ENCODE results near the gene NPR1.
A peak's percentile ranks its signal among the peaks of the same experiment; 100 is the strongest.

The NPR1 gene

DNA sequence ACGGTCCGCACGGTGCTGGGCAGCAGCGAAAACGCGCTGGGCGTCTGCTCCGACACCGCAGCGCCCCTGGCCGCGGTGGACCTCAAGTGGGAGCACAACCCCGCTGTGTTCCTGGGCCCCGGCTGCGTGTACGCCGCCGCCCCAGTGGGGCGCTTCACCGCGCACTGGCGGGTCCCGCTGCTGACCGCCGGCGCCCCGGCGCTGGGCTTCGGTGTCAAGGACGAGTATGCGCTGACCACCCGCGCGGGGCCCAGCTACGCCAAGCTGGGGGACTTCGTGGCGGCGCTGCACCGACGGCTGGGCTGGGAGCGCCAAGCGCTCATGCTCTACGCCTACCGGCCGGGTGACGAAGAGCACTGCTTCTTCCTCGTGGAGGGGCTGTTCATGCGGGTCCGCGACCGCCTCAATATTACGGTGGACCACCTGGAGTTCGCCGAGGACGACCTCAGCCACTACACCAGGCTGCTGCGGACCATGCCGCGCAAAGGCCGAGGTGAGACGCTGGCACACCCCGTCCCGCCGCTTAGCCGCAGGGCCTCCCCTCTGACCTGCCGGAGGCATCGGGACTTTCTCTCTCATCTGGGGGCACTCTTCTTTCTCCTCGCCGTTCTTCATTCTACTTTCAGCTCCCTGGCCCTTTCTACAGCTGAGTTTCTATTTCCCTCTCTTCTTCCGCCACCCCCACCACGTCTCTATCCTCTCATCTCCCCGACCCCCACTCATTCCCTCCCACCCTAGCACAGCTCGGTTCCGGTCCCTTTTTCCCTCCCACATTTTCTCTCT lies 1.0 kb downstream of the NPR1 start:
- TF ChIP-seq, protein P1, sequence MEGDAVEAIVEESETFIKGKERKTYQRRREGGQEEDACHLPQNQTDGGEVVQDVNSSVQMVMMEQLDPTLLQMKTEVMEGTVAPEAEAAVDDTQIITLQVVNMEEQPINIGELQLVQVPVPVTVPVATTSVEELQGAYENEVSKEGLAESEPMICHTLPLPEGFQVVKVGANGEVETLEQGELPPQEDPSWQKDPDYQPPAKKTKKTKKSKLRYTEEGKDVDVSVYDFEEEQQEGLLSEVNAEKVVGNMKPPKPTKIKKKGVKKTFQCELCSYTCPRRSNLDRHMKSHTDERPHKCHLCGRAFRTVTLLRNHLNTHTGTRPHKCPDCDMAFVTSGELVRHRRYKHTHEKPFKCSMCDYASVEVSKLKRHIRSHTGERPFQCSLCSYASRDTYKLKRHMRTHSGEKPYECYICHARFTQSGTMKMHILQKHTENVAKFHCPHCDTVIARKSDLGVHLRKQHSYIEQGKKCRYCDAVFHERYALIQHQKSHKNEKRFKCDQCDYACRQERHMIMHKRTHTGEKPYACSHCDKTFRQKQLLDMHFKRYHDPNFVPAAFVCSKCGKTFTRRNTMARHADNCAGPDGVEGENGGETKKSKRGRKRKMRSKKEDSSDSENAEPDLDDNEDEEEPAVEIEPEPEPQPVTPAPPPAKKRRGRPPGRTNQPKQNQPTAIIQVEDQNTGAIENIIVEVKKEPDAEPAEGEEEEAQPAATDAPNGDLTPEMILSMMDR (IDR thresholded peaks at IDR 0.05; ENCODE audit: low read depth, low read length), result peak; percentile 19
- H3K4me3 ChIP-seq (replicated peaks in 1 of 2; ENCODE audit: low read depth in 2 of 2, low read length in 2 of 2), result peak overlapping the region; percentile 40 to 61
- DNase-seq (ENCODE audit: low read depth in 2 of 2), result peak; percentile 12 to 19

DNA sequence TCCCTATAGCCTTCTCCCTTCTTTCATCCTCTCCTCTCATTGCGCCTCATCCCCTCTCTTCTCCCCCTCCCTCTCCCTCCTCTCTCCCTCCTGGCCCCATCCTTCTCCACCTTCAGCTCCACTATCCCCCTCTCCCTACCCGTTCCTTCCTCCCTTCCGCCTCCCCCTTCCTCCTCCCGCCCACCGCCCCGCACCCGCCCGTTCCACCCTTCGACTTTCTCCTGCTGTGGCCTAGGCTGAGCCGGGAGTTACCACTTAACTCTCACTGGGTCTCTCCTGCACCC lies 1.6 kb downstream of the NPR1 start:
- DNase-seq (ENCODE audit: low read depth in 2 of 2), result peak in 1 of 2 donors; percentile 4
- TF ChIP-seq, protein P1 (IDR thresholded peaks at IDR 0.05; ENCODE audit: low read depth, low read length), result no peak
- H3K4me3 ChIP-seq (replicated peaks in 1 of 2; ENCODE audit: low read depth in 2 of 2, low read length in 2 of 2), result peak overlapping the region in 1 of 2 donors; percentile 61

DNA sequence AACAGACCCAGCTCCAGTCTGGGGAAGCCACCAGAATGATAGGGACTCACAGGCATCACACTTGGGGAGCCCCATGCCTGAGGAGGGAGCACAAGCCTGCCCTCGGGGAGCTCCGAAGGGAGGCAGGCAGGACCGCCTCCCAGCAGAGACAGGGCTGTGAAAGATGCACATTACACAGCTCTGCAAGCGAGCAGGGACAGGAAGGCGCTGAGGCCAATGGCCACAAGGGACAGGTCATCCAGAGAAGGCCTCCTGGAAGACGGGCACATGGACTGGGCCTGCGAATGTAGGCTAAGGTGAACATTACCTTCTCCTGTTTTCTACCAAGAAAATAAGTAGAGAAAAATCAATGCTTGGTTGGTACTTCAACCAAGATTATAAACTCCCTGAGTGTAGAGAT lies 4.2 kb downstream of the NPR1 start:
- no peak for DNase-seq (ENCODE audit: low read depth in 2 of 2)
- TF ChIP-seq, protein P1 (IDR thresholded peaks at IDR 0.05; ENCODE audit: low read depth, low read length), result no peak
- H3K4me3 ChIP-seq (replicated peaks in 1 of 2; ENCODE audit: low read depth in 2 of 2, low read length in 2 of 2), result no peak overlapping the region

DNA sequence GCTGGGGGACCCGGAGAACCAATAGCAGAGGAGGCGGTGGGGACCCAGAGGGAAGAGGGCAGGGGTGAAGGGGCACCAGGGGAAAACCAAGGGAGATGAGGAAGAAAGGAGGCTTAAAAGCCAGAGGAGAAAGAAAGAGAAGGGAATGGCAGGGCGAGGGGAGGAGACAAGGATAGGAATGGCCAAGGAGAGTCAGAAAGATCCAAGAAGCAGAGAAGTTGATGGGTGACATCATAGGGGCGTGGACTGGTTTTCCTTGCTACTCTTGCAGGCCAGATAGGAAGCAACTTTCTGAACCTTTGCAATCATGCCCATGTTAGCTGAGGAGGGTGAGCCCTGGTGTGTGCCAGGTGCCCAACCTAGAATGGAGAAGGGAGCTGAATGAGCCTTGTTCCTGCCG lies 5.4 kb downstream of the NPR1 start:
- peak; percentile 34 to 37 for DNase-seq (ENCODE audit: low read depth in 2 of 2)
- TF ChIP-seq, protein P1 (IDR thresholded peaks at IDR 0.05; ENCODE audit: low read depth, low read length), result no peak
- H3K4me3 ChIP-seq (replicated peaks in 1 of 2; ENCODE audit: low read depth in 2 of 2, low read length in 2 of 2), result no peak overlapping the region

DNA sequence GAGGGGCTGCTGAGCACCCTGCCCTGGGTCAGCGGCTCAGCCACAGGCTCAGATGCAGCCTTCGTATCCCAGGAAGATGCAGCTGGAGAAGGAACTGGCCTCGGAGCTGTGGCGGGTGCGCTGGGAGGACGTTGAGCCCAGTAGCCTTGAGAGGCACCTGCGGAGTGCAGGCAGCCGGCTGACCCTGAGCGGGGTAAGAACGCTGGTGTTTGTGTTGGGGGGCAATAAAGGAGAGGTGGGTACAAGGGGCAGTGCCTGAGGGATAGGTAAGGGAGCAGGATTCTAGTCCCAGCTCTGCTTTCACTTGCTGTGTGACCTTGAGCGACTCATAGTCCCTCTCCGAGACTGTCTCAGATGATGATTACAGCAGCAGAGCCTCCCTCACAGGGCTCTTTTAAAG lies 6.4 kb downstream of the NPR1 start:
- no peak overlapping the region for H3K4me3 ChIP-seq (replicated peaks in 1 of 2; ENCODE audit: low read depth in 2 of 2, low read length in 2 of 2)
- DNase-seq (ENCODE audit: low read depth in 2 of 2), result no peak
- TF ChIP-seq, protein P1 (IDR thresholded peaks at IDR 0.05; ENCODE audit: low read depth, low read length), result no peak

DNA sequence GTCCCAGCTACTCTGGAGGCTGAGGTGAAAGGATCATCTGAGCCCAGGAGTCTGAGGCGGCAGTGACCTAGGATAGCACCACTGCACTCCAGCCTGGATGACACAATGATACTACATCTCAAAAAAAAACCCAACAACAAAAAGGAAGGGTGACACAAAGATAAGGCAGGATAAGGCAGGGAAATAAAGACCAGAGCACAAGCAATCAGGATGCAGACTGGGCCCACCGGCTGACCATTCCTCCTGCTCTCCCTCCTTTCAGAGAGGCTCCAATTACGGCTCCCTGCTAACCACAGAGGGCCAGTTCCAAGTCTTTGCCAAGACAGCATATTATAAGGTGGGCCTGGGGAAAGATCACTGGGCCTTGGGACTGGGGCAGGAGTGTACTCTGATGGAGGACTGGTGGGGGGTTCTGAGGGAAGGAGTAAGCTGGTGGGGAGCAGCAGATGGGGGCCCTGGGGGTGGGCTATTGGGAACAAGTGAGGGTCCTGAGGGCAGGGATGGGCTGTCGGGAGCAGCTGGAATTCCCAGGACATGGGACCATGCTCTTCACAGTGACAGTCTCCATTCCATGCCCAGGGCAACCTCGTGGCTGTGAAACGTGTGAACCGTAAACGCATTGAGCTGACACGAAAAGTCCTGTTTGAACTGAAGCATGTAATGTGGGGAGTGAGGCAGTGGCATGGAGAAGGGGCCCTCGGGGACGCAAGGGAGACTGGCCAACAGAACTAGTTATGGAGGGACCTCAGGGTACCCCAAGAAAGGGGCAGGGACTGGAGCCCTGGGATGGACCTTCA lies 7.3 kb downstream of the NPR1 start:
- H3K4me3 ChIP-seq (replicated peaks in 1 of 2; ENCODE audit: low read depth in 2 of 2, low read length in 2 of 2), result no peak overlapping the region
- DNase-seq (ENCODE audit: low read depth in 2 of 2), result no peak
- TF ChIP-seq, protein P1 (IDR thresholded peaks at IDR 0.05; ENCODE audit: low read depth, low read length), result no peak

All from cardiac fibroblast (primary cell).